ENCODE measurements around the gene VKORC1.

The VKORC1 gene

DNA sequence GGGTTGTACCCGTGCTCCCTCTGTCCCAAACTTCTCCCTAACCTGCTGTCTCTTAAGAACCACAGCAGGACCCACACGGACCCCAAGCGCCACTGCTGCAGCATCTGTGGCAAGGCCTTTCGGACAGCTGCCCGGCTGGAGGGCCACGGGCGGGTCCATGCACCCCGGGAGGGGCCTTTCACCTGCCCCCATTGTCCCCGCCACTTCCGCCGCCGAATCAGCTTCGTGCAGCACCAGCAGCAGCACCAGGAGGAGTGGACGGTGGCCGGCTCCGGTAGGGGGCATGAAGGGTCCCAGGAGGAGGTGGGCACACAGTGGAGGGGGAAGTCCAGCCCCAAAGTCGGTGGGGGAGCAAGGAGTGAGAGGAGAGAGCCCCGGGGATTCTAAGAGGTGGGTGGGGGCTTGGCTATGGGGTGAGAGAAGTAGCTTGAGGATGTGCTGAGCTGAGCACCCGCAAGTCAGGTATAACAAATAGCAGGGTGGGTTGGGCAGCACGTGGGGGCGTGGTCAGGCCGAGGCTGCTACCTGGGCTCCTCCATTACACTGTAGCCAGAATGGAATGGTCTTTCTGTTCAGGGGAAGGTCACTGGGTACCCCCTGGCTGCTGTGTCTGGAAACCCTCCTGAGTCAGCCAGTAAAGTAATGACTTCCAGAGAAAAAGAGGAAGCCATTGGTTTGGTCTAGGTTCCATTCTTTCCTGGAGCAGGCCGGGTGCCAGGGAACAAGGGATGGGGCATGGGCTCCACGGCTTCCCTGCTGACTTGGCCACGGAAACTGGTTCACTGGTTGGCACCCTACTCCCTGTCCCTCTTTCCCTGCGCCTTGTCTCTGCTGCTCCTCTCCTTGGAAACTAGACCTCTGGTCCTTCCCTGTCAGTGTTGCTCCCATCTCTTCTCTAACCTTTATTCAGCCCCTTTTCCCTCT lies 12.9 kb downstream of the VKORC1 start:
- no peak for DNase-seq

GRCh38 chr16:31080756-31081419 lies 13.7 kb downstream of the VKORC1 start:
- no peak for DNase-seq

- no peak for DNase-seq
Observed at GRCh38 chr16:31080035-31080629, 14.5 kb downstream of the VKORC1 start.

- no peak for DNase-seq
Observed at GRCh38 chr16:31079342-31079944, 15.2 kb downstream of the VKORC1 start.

DNA sequence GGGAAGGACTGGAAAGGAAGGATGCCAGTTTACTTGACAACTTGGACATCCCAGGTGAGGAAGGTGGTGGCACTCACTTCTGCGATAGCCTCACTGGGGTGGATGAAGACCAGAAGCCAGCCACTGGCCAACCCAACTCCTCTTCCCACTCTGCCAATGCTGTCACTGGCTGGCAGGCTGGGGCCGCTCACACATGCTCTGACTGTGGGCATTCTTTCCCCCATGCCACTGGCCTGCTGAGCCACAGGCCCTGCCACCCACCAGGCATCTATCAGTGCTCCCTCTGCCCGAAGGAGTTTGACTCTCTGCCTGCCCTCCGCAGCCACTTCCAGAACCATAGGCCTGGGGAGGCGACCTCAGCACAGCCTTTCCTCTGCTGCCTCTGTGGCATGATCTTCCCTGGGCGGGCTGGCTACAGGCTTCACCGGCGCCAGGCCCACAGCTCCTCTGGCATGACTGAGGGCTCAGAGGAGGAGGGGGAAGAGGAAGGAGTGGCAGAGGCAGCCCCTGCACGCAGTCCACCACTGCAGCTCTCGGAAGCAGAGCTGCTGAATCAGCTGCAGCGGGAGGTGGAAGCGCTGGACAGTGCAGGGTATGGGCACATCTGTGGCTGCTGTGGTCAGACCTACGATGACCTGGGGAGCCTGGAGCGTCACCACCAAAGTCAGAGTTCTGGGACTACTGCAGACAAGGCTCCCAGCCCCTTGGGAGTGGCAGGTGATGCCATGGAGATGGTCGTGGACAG lies 15.8 kb downstream of the VKORC1 start:
- DNase-seq, result no peak

- DNase-seq, result no peak
Observed at GRCh38 chr16:31077592-31078396, 16.8 kb downstream of the VKORC1 start.

DNA sequence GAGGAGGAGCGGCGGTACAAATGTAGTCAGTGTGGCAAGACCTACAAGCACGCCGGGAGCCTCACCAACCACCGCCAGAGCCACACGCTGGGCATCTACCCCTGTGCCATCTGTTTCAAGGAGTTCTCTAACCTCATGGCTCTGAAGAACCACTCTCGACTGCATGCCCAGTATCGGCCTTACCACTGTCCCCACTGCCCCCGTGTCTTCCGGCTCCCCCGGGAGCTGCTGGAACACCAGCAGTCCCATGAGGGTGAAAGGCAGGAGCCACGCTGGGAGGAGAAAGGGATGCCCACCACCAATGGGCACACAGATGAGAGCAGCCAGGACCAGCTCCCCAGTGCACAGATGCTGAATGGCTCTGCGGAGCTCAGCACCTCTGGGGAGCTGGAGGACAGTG lies 17.6 kb downstream of the VKORC1 start:
- DNase-seq, result no peak

- no peak for DNase-seq
Observed at GRCh38 chr16:31076319-31076718, 18.3 kb downstream of the VKORC1 start.

- DNase-seq, result no peak
Observed at GRCh38 chr16:31074814-31075183, 19.8 kb downstream of the VKORC1 start.

DNA sequence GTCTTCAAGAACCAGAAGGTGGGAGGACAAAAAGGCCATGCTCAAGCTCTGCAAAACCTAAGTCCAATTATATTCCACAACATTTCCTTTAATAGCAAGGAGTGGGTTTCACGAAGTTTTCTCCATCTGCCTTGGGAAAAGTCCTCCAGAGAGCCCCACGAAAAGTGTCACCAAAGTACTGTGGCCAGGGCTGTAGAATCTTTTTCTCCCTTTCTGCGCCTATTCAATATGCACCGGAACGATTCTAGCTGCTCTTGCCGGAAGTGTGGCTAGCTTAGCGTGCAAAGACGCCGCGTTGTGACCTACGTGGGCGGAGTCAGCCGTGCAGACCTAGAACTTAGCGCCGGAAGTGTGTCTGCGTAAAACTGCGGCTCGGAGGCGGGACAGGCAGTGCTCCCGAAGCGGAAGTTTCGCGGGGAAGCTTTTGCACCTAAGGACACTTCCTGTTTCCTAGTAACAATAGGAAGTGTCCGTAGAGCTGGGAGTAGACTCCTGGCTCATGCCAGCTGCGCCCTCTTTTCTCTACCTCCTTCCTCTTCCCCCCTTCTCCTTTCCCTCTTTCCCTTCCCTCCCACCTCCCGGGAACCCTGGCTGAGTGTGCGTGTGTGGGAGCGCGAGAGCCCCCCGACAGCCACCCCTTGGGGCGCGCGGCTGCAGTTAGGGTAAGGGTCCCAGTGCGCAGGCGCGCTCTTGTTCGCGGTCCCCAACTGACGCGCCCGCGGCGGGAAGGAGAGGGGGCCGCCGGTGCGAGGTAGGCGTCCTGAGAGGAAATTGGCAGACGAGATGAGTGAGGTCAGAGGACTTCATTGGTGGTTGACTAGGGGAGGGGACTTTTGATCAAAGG lies 20.4 kb downstream of the VKORC1 start, which contains the start of the genes ZNF646 and ZNF668:
ZNF646 (plus strand) TSS at position 453 of the 844 bp plus-strand sequence. CDS start 1,903 bp downstream, outside the sequence.
ZNF668 (minus strand) TSS at position 271 of the 844 bp plus-strand sequence. CDS start 9,781 bp downstream, outside the sequence.
- DNase-seq, result peak; percentile 95

- peak; percentile 26 for DNase-seq
Observed at GRCh38 chr16:31073142-31073969, 21.2 kb downstream of the VKORC1 start.

DNA sequence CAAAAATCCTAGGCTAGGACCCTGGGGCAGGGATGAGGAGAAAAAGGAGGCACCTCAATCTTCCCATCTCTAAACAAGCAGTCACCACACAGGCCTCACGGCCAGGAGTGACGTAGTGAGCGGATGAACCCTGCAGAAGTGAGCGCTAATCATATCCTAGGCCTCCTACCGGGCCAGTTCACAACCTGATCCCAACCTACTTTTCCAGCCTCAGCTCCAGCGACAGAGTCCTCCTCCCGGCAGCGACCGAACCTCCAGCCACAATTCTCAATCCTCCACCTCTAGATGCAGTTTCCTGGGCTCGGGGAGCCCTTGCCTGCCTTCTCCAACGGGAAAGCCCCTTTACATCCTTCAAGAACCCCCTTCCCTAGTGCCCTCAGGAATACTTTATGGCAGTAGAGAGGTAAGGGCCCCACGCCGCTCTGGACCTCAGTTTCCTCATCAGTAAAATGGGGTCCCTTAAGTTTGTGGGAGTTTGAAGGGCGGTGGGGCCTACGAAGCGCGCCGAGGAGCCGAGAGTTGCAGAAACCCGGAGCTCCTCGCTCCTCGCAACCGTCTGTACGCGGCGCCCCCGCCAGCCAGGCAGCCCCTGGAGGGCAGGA lies 22.0 kb downstream of the VKORC1 start:
- no peak for DNase-seq

DNA sequence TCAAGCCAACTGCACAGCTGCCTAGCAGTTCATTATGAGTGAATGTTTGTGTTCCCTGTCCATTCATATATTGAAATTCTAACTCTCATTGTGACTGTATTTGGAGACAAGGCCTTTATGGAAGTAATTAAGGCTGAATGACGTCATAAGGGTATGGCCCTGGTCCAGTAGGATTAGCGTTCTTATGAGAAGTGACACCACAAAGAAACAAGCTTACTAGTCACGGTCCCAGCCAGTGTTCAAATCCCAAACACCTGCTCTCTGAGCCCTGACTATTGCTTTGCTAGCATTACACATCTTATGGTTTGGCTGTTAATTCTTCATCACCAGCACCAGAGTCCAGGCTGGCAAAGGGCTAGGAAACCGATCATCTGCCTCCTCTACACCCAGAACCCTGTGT lies 22.7 kb downstream of the VKORC1 start:
- DNase-seq, result no peak

- no peak for DNase-seq
Observed at GRCh38 chr16:31067342-31067741, 27.3 kb downstream of the VKORC1 start.

DNA sequence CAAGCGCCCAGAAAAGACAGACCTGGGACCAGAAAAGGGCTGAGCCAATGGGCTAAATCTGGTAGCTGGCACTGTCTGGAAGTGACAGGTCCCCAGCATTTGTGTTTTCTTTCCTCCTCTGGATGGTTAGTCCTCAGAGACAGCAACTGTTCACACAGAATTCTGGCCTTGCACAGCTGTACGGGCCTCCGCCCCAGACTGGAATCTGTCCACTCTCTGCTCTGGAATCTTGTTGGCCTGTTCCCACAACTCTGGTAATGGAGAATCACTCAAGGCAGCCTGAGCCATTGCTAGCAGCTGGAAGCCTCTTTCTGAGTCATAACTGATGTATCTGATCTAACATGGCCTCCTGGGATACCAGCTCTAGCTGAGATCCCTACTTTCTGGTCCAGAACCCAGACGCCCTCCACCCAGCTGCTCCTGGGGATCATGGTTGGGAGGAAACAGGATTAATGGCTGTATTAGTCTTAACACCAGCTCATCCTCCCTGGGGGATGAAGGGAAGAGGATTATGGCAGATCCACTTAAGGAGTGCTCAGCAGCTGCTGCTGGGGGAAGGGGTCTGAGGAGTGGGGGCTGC lies 29.6 kb downstream of the VKORC1 start:
- DNase-seq, result no peak

DNA sequence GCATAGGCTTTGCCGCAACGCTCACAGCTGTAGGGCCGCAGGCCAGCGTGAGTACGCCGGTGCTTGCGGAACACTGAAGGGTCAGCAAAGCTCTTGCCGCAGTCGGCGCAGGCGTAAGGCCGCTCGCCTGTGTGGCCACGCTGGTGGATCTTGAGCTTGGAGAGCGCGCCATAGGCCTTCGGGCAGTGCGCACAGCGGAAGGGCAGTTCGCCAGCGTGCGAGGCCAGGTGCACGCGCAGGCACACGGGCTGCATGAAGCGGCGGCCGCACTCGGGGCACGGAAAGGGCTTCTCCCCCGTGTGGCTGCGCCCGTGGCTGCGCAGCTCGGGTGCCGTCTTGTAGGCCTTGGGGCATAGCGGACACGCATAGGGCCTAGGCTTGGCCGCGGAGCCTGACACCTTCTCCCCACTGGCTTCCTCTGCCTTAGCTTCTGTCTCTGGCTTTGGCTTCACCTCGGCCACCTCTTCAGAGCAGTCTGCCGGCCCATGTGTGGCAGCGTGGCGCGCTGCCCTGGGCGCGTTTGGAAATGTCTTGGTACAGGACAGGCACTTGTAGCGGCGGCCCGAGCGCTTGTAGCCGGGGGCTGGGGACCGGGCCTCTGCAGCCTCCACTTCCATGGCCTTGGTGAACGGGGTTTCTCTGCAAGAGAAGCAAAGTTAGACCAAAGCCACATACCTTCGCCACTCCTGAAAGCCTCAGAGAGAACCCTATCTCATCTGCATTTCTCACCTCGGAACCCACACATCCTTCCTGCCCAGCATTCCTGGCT lies 30.6 kb downstream of the VKORC1 start:
- DNase-seq, result no peak

- no peak for DNase-seq
Observed at GRCh38 chr16:31063495-31063842, 31.1 kb downstream of the VKORC1 start.

GRCh38 chr16:31061813-31062440 lies 32.7 kb downstream of the VKORC1 start:
- DNase-seq, result no peak
